Jurkat, Clone E6-1 (cell line): ENCODE results near the gene TMEM14B.
"Not testable (repeated sequence)": the region's sequence is repeated elsewhere in the genome, so short reads cannot be mapped to it uniquely, and the experiment has no call there.

Experiments used
- DNase-seq: peaks from one replicate; pipeline ENCODE4 v3.0.0-alpha.2; 2011; ENCODE audit warnings: low read depth, low spot score
- H3K4me3 ChIP-seq: 2 replicates; pipeline ENCODE4 v1.5.1; 2011; ENCODE audit warnings: mild to moderate bottlenecking, low read length, control low read depth, moderate library complexity

TMEM14B gene

GRCh38 chr6:10742251-10742650 lies 5.4 kb upstream of the TMEM14B start:
- no peak overlapping the region for H3K4me3 ChIP-seq
- DNase-seq: no peak

- no peak overlapping the region for H3K4me3 ChIP-seq
- no peak for DNase-seq
These were observed 4.1 kb upstream of the TMEM14B start for GRCh38 chr6:10743515-10743914.

GRCh38 chr6:10745116-10745515 lies 2.5 kb upstream of the TMEM14B start:
- DNase-seq: no peak
- no peak overlapping the region for H3K4me3 ChIP-seq

GRCh38 chr6:10746915-10747250 lies 722 bp upstream of the TMEM14B start:
- peak overlapping the region; percentile 96 for H3K4me3 ChIP-seq
- no peak for DNase-seq

GRCh38 chr6:10749734-10750133 lies 2.1 kb downstream of the TMEM14B start:
- H3K4me3 ChIP-seq: no peak overlapping the region
- DNase-seq: no peak

- not testable (repeated sequence) for DNase-seq, H3K4me3 ChIP-seq
These were observed 3.0 kb downstream of the TMEM14B start for GRCh38 chr6:10750568-10750967.

- H3K4me3 ChIP-seq, DNase-seq: not testable (repeated sequence)
These were observed 4.2 kb downstream of the TMEM14B start for GRCh38 chr6:10751757-10752156.

- H3K4me3 ChIP-seq: no peak overlapping the region
These were observed 8.5 kb downstream of the TMEM14B start for GRCh38 chr6:10756085-10756484.

GRCh38 chr6:10759312-10759839 lies 11.8 kb downstream of the TMEM14B start:
- DNase-seq: peak; percentile 61

More at GRCh38 chr6:10756085-10756484, 8.5 kb downstream of the TMEM14B start:
- no peak for DNase-seq

GRCh38 chr6:10759884-10760329 lies 12.3 kb downstream of the TMEM14B start:
- H3K4me3 ChIP-seq: no peak overlapping the region
- DNase-seq: no peak

More at GRCh38 chr6:10759312-10759839, 11.8 kb downstream of the TMEM14B start:
- H3K4me3 ChIP-seq: no peak overlapping the region

GRCh38 chr6:10763006-10763405 lies 15.4 kb downstream of the TMEM14B start:
- DNase-seq: no peak
- H3K4me3 ChIP-seq: no peak overlapping the region

- no peak overlapping the region for H3K4me3 ChIP-seq
These were observed 21.8 kb downstream of the TMEM14B start for GRCh38 chr6:10769419-10769818.

GRCh38 chr6:10771371-10771894 lies 23.8 kb downstream of the TMEM14B start:
- H3K4me3 ChIP-seq: no peak overlapping the region
- DNase-seq: no peak

More at GRCh38 chr6:10769419-10769818, 21.8 kb downstream of the TMEM14B start:
- DNase-seq: no peak

- DNase-seq: no peak
- H3K4me3 ChIP-seq: no peak overlapping the region
These were observed 30.6 kb downstream of the TMEM14B start for GRCh38 chr6:10778230-10778629.

- no peak overlapping the region for H3K4me3 ChIP-seq
- DNase-seq: no peak
These were observed 31.5 kb downstream of the TMEM14B start for GRCh38 chr6:10779076-10779475.

GRCh38 chr6:10791673-10792072 lies 44.1 kb downstream of the TMEM14B start:
- H3K4me3 ChIP-seq: no peak overlapping the region
- DNase-seq: no peak

- no peak for DNase-seq
- H3K4me3 ChIP-seq: no peak overlapping the region
These were observed 44.5 kb downstream of the TMEM14B start for GRCh38 chr6:10792101-10792500.

- DNase-seq: no peak
- no peak overlapping the region for H3K4me3 ChIP-seq
These were observed 45.4 kb downstream of the TMEM14B start for GRCh38 chr6:10793035-10793434.

GRCh38 chr6:10793695-10794094 lies 46.1 kb downstream of the TMEM14B start:
- H3K4me3 ChIP-seq: no peak overlapping the region
- DNase-seq: no peak

GRCh38 chr6:10794239-10794638 lies 46.6 kb downstream of the TMEM14B start:
- no peak for DNase-seq
- no peak overlapping the region for H3K4me3 ChIP-seq

- H3K4me3 ChIP-seq: no peak overlapping the region
- no peak for DNase-seq
These were observed 53.2 kb downstream of the TMEM14B start for GRCh38 chr6:10800810-10801209.
